SIG-M5 (cell line): ENCODE data around the gene ABCE1.

ENCODE experiments used
- DNase-seq: peaks from one replicate; lab custom pipeline; 2025; lab: John Stamatoyannopoulos, UW

The ABCE1 gene

DNA sequence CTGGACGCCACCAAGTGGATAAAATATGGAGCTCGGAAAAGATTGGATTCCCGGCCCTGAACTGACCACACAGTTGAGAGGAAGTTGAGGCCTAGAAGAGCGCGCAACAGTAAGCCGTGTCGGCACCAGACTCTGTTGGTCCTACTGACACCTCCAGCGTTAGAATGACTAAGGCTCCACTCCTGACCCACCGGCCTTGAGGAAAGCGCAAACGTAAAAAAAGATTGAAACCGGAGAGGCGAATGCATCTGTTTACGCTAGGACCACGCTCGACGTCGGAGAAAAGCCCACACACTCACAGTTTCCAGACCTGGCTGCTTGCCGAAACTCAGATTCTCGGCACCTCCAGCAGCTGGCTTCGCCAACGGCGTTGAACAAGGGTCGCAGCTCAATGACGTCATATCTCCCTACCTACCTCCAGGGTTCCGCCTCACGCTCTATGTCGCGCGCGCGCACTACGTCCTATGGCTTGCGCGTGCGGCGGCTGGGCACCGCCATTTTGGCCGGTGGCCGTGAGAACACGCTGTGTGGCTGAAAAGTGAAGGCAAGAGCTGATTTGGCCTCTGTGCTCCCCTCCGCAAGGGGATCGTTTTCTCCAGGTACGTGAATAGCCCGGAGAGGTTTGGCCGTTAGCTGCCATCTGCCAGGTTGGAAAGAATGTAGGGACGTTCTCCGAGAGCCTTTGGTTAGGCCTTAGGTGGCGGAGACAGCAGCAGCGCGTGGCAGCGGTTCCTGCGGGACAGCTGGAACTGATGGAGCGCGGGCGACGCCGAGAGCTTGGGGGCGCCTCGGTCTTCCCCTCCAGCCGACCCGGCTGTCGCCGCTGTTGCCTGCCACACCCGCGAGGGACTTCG is at the start of gene ABCE1, which contains the start of gene ANAPC10:
Gene ABCE1 (plus strand): TSS at position 491 of the 854 bp plus-strand sequence. CDS start 6,102 bp downstream, outside the sequence.
Gene ANAPC10 (minus strand): TSS at position 376 of the 854 bp plus-strand sequence. CDS start 2,097 bp downstream, outside the sequence.
- peak; percentile 66 for DNase-seq

DNA sequence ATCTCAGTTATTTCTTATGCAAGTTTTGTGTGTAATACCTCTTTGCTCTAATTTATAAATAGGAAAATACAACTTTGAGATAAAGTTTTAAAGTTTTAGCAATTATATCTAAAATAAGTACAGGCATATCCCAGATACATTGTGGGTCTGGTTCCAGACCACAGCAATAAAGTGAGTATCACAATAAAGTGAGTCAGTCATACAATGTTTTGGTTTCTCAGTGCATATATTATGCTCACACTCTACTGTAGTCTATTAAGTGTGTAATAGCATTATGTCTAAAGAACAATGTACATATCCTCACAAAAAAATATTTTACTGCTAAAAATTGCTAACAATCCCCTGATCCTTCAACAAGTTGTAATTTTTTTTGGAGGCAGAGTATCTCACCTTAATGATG is 49.3 kb upstream of the ABCE1 start:
- no peak for DNase-seq

GRCh38 chr4:145049241-145049640 is 48.9 kb upstream of the ABCE1 start:
- DNase-seq = no peak

GRCh38 chr4:145055533-145056257 is 42.4 kb upstream of the ABCE1 start:
- no peak for DNase-seq

GRCh38 chr4:145056325-145057130 is 41.6 kb upstream of the ABCE1 start:
- DNase-seq = no peak

- no peak for DNase-seq
These were observed 39.9 kb upstream of the ABCE1 start for GRCh38 chr4:145058256-145058655.

- no peak for DNase-seq
These were observed 36.7 kb upstream of the ABCE1 start for GRCh38 chr4:145061318-145061920.

DNA sequence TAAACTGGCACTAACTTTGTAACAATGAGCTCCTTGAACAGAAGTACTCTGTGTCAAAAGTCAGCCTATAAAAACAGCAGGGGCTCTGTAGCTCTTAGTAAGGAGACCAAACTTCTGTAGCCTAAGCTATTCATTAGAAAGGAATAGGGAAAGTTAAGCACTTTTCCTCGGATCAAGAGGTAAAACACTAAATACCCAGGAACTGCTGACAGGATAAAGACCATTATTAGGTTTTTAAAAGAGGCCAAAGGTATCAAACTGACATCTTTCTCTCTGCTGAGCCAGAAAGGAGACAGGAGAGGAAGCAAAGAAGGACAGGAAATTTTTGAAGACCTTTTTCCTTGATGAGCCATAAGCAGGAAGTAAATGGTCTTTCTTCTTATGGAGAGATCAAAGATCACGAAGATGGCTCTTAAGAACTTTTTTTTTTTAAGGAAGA is 32.0 kb upstream of the ABCE1 start:
- no peak for DNase-seq

- DNase-seq = no peak
These were observed 28.8 kb upstream of the ABCE1 start for GRCh38 chr4:145069361-145069760.

- no peak for DNase-seq
These were observed 26.6 kb upstream of the ABCE1 start for GRCh38 chr4:145071560-145071959.

DNA sequence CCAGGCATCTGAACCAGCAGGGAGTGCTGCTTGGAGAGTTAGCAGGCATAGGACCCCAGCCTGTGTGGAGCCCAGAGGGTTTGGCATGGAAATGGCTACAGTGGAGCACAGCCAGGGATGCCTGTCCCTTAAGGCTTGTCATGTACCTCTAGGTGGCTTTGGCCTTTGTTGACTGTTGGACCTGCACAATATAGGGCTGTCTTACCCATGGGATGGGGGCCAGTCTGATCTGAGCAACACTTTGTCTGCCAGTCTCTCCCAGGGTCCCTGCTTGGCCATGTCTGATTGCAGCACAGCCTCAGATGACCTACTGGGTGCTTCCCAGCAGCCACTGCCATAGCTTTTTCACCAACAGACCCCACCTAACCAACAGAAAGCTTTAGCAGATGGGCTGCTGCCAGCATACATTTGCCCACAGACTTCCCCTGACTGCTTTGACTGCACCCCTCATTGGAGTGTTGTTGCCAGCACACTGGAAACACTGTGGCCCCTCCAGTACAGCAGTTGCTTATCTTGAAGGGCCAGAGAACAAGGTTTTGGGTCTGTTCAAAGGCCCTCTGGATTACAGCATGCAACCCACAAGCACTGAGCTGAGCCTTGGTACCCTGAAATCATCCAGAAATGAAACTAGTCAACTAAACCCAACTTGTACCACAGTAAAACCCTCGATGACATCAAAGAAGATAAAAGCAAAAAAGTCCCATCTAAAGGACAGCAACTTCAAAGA is 22.2 kb upstream of the ABCE1 start:
- DNase-seq = no peak

GRCh38 chr4:145076469-145076855 is 21.6 kb upstream of the ABCE1 start:
- DNase-seq = no peak

- DNase-seq = no peak
These were observed 16.4 kb upstream of the ABCE1 start for GRCh38 chr4:145081756-145082155.

DNA sequence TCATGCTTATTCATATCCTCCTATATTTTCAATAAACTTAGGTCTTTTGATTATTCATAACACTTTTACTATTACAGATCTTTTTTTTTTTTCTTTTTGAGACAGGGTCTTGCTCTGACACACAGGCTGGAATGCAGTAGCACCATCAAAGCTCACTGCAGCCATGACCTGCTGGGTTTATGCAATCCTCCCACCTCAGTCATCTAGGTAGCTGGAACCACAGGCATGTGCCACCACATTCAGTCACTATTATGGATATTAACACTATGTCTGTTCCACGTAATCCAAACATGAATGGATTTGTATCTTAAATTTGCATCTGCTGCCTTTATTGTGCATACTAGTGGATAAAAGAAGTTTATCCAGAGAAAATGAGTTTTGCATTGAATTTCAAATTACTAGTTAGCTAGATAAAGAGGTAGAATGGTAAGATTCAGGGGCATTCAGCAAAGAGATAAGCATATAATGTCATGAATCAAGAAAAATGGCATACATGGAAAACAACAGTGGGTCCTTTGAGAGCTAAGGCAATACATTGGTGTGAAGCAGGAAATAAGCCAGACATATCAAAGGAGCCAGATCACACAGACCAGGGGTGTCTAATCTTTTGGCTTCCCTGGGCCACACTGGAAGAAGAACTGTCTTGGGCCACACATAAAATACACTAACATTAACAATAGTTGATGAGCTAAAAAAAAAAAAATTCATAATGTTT is 14.1 kb upstream of the ABCE1 start:
- DNase-seq = no peak

- DNase-seq = no peak
These were observed 7.7 kb upstream of the ABCE1 start for GRCh38 chr4:145090380-145090779.

- DNase-seq = no peak
These were observed 4.5 kb upstream of the ABCE1 start for GRCh38 chr4:145093638-145094037.

- DNase-seq = no peak
These were observed 735 bp upstream of the ABCE1 start for GRCh38 chr4:145097331-145097820.

DNA sequence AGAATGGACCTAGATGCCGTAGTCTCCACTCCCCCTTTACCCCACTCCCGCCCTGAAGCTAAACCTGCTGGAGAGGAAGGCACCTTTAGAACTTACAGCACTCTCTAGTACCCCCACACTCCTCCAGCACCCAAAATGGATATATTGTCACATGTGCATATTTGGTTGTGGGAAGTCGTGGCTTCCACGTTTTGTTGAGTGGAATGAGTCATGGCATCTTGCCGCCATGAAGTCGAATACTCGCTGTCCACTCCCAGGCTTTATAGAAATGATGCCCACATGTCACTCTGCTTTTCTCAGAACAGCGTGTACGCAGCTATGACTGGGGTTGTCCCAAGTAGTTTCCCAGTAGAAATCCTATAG is 545 bp downstream of the ABCE1 start:
- DNase-seq = no peak

DNA sequence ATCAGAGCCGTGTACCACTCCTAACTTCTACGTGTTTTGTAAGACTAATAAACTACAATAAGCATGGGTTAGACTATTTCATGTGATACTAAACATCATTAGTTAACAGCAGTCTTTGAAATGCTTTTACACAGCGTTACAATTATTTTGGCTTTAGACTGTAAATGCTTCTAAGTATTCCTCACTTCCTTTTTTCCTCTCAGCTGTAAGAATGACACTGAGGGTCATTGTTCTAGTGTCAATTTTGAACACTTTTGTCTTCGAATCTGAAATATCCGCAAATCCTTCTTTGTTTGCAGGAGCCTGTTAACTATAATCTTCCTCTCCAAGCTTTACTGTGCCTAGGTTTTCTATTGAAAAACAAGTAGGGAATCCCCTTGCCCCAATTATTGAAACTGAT is 1.5 kb downstream of the ABCE1 start:
- no peak for DNase-seq

DNA sequence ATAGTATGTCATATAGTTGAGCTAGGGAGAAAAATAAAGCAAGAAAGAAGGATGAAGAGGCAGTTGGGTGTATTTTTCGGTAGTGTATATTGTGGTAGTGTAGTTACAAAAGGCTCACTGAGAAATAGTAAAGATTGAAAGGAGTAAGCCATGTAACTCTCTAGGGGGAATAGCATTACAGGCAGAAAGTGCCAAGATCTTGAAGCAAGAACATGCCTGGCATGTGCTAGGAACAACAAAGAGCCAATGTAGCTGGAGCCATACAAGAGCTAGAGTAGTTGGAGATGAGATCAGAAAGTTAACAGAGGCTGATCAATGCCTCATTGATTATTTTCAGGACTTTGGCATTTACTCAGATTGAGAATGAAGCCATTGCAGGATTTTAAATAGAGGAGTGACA is 3.0 kb downstream of the ABCE1 start:
- no peak for DNase-seq
